GM19351 (cell line): ENCODE results near the gene VRK1.

Experiments
- ATAC-seq: cut with Tn5 transposase; IDR thresholded peaks from one replicate; pipeline ENCODE4 v1.9.1; 2021; ENCODE audit warnings: mild to moderate bottlenecking, moderate library complexity; ENCODE audit not compliant: unreplicated experiment

VRK1 gene

DNA sequence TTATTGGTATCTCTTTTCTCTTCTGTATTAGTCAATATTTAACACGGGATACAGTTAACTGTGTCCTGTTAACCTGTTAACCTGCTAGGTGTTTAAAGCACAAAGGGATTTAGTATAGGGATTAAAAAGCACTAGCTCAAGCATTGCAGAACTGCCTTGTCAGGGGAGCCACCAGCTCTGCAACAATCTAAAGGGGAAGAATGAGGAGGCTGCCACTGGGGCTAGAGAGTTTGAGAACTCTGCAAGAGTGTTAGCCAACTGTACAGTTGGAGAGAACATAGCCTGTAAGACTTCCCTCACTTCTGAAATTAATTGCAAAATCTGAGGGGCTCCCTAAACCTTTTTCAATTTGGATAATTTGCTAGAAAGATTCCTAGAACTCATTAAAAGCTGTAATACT lies 6.5 kb upstream of the VRK1 start:
- no peak for ATAC-seq

DNA sequence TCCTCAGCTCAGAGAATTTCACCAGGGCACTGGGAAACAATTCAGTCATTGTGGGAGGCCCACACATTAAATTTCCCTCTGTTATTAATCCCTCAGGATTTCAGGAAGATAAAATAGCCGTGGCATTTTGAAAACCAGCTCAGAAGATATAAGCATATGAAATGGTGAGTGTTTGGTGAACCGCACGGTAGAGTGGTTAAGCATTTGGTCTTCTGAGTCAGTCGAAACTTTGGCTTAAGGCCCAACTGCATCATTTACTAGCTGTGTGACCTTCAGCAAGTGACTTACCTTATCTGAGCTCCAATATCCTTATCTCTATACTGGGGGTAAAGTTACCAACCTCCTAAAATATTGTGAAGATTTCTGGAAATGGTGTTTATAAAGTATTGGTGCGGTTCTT lies 5.2 kb upstream of the VRK1 start:
- ATAC-seq, result no peak

- ATAC-seq, result no peak
These were observed 4.6 kb upstream of the VRK1 start for GRCh38 chr14:96792591-96792990.

DNA sequence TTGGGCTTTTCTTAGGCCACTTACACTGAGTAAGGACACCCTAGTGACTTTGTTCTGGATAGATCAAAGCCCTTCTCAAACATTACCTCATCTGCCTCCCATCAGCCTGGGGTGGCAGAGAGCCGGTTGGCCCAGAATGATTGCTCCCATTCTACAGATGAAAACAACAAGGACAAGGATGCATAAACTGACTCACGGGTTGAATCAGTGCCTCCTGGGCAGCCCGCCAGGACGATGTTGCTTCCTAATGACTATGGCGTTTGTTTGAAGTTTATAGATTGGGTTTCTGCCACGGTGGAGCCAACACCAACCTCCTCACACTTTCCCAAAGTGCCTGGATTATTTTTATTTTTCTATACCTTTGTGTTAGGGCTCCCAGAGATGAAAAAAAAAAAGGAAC lies 3.6 kb upstream of the VRK1 start:
- ATAC-seq, result no peak

GRCh38 chr14:96795109-96795828 lies 1.9 kb upstream of the VRK1 start:
- ATAC-seq, result no peak

- ATAC-seq, result peak; percentile 31
These were observed 584 bp downstream of the VRK1 start for GRCh38 chr14:96797582-96798349.

DNA sequence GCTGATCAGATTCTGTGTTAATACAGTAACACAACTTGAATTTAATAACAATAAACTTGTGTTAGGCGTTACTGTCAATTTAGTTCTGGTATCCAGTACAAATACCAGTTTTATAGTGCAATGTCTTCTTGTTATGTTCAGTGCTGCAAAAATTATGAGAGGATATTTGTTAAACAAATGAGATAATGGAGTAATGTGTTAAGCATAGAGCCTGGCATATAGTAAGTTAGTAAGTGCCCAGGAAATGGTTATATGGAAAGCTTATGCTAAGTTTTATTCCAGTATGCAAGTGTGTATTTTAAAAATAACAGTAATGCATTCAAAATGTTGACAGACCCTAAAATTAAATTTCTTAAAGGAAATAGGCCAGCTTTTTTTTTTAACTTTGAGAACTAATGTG lies 1.8 kb downstream of the VRK1 start:
- no peak for ATAC-seq

- no peak for ATAC-seq
These were observed 2.4 kb downstream of the VRK1 start for GRCh38 chr14:96799489-96800054.

DNA sequence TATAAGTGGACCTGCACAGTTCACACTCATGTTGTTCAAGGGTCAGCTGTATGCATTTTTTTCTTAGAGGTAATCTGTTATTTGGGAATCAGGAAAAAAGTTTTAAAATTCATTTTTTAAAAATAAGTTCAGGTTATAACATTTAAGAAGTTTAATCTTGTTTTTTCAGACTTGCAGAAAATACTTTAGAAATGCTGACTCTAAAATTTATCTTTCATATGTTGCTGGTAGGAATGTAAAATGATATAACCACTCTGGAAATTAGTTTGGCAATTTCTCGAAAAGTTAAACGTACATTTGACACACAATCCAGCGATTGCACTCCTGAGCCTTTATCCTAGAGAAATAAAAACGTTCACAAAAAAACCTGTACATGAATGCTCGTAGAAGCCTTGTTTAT lies 4.7 kb downstream of the VRK1 start:
- no peak for ATAC-seq

GRCh38 chr14:96802963-96803362 lies 5.8 kb downstream of the VRK1 start:
- no peak for ATAC-seq

DNA sequence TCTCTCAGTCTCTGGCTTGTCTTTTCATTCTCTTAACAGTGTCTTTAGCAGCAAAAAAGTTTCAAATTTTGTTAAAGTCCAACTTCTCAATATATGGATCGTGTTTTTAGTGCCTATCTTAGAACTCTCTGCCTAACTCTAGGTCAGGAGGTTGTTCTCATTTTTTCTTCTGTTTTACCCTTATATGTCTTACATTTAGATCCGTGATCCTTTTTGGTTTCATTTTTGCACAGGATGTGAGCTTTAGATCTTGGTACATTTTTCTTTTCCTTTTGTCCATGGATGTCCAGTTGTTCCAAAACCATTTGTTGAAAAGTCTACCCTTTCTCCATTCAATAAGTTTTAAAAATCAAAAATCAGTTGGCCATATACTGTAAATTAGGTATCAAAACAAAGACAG lies 6.8 kb downstream of the VRK1 start:
- ATAC-seq, result no peak

DNA sequence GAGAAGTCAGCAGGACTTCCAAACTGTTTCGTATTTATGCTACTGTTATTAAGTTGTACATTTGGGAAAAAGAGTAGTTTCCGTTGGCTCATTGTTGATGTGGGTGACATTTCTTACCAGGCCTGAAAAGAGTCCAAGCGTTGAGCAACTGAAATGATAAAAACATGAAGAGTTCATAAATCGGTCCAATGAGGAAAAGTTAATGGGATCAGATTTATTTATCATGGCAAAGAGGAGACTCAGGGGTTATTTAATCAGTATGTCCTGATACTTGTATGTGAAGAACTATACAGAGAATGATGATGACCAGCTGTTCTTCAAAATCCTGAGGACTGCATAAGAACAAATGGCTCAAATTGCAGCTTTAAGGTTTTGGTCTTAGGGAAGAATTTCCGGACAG lies 7.7 kb downstream of the VRK1 start:
- no peak for ATAC-seq

DNA sequence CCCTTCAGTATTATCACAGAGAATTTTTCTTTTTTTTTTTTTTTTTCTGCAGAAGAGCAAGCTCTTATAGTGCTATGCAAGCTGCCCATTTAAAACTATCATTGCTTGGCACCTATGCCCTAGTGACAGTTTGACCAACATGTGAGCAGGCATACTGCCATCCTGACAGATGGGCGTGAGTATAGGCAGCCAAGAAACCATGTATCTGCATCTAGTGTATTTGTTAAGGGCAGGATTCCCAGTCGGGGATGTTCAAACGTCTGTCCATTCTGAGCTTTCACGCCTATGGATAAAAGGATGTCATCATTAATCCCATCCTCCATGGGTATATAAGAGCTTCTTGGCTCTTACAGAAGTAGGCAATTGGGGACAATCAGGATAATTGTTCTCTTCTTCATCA lies 8.8 kb downstream of the VRK1 start:
- ATAC-seq, result no peak

GRCh38 chr14:96806836-96807235 lies 9.7 kb downstream of the VRK1 start:
- no peak for ATAC-seq

- ATAC-seq, result no peak
These were observed 11.6 kb downstream of the VRK1 start for GRCh38 chr14:96808619-96809406.

GRCh38 chr14:96811265-96811664 lies 14.1 kb downstream of the VRK1 start:
- no peak for ATAC-seq

DNA sequence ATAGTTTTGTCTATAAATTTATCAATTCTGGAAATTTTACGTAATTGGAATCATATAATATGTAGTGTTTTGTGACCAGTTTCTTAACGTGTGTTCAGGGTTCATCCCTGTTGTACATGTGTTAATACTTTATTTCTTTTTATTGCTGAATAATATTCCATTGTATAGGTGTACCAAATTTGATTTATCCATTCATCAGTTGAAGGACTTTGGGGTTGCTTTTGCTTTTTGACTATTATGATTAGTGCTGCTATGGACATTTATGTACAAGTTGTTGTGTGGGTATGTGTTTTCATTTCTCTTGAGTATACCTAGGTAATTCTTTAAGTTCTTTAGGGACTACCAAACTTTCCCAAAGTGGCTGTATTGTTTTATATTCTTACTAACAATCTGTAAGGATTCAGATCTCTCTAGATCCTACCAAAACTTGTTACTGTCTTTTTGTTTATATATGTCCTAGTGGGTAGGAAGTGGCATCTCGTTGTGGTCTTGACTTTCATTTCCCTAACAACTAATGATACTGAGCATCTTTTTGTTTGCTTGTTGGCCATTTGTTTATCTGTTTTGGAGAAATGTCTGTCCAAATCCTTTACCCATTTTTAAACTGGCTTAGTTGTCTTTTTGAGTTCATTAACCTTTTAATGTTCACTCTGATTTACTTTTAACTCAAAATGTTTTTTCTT lies 14.9 kb downstream of the VRK1 start:
- peak; percentile 88 for ATAC-seq

GRCh38 chr14:96816281-96816680 lies 19.1 kb downstream of the VRK1 start:
- no peak for ATAC-seq

- peak; percentile 60 for ATAC-seq
These were observed 20.8 kb downstream of the VRK1 start for GRCh38 chr14:96817750-96818666.

DNA sequence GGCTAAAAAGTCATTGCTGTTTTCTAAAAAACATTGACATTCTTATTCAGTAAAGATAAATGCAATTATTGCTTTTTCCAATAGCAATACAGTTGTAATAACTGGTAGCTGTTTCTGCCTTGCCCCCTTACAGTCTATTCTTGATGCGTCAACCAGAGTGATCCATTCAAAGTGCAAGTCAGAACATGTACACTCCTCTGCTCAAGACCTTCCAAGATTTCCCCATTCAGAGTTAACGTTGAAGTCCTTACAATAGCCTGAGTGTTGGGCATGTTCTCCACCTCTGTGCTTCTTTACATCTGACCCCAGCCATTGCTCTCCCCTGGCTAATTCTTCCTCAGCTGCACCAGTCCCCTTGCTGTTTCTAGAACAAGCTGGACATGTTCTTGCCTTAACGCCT lies 24.3 kb downstream of the VRK1 start:
- ATAC-seq, result no peak
